BJ (cell line): ENCODE results near the gene RGS19. TPM values are rescaled to one million over a fixed set of nuclear protein-coding genes. Genes with fewer than 3 reads are reported as not detected.

Experiments used
- CTCF ChIA-PET: fragments of 350-600 bp; formaldehyde crosslinking; extraction: SDS; loops from one replicate; lab custom pipeline; 2021; ENCODE audit warnings: antibody characterized with exemption, inconsistent platforms; lab: Yijun Ruan, JAX
- POLR2A ChIA-PET: fragments of 300-600 bp; sonication (Branson Sonifier 250); formaldehyde crosslinking; extraction: SDS; loops from one replicate; lab custom pipeline; 2021; ENCODE audit warnings: antibody characterized with exemption; lab: Charles Lee
- DNase-seq: peaks from one replicate; pipeline ENCODE4 v3.0.0-alpha.2; 2011; ENCODE audit warnings: low read depth
- H3K27me3 ChIP-seq: 2 replicates; pipeline ENCODE4 v1.6.0; 2011; ENCODE audit warnings: low read length; ENCODE audit not compliant: control insufficient read depth, insufficient read depth
- H3K36me3 ChIP-seq: 2 replicates; pipeline ENCODE4 v1.5.1; 2011; ENCODE audit warnings: low read length; ENCODE audit not compliant: control insufficient read depth, insufficient read depth
- H3K4me3 ChIP-seq: 2 replicates; pipeline ENCODE4 v1.5.1; 2011; ENCODE audit warnings: low read depth, mild to moderate bottlenecking, control low read depth, low read length
- polyA plus RNA-seq: library from polyadenylated mRNA; depleted of rRNA; stranded (reverse); fragments of >200 nt; gene quantifications from 2 replicates; pipeline ENCODE4 v1.2.3, GENCODE V29; 2011
- TF ChIP-seq, protein P1 (sequence below): IDR thresholded peaks from 2 replicates; pipeline ENCODE4 v1.5.1; 2011; ENCODE audit warnings: low read depth, mild to moderate bottlenecking, control low read depth, inconsistent platforms, low read length, moderate library complexity; ENCODE audit not compliant: insufficient read depth

The RGS19 gene
- polyA plus RNA-seq, 1 experiment, result 14.5 TPM

GRCh38 chr20:64103871-64104666 is 24.8 kb upstream of the RGS19 start:
- CTCF ChIA-PET, result no interaction called here
- H3K27me3 ChIP-seq, result peaks cover 25% of the 10 kb centered on the region
- TF ChIP-seq, protein P1, sequence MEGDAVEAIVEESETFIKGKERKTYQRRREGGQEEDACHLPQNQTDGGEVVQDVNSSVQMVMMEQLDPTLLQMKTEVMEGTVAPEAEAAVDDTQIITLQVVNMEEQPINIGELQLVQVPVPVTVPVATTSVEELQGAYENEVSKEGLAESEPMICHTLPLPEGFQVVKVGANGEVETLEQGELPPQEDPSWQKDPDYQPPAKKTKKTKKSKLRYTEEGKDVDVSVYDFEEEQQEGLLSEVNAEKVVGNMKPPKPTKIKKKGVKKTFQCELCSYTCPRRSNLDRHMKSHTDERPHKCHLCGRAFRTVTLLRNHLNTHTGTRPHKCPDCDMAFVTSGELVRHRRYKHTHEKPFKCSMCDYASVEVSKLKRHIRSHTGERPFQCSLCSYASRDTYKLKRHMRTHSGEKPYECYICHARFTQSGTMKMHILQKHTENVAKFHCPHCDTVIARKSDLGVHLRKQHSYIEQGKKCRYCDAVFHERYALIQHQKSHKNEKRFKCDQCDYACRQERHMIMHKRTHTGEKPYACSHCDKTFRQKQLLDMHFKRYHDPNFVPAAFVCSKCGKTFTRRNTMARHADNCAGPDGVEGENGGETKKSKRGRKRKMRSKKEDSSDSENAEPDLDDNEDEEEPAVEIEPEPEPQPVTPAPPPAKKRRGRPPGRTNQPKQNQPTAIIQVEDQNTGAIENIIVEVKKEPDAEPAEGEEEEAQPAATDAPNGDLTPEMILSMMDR, result no peak

GRCh38 chr20:64102647-64103354 is 23.5 kb upstream of the RGS19 start:
- POLR2A ChIA-PET, result no interaction called here
- no peak for DNase-seq
- no peak overlapping the region for H3K4me3 ChIP-seq
- TF ChIP-seq, protein P1, result no peak
- peaks cover 25% of the 10 kb centered on the region for H3K27me3 ChIP-seq
- no peaks in the 10 kb centered on the region for H3K36me3 ChIP-seq
- CTCF ChIA-PET, result interaction anchor here (1.3 kb wide), 1 partner anchor 12 kb away, joined by 4 read pairs; no protein-coding TSS in a partner anchor

More at GRCh38 chr20:64103871-64104666, 24.8 kb upstream of the RGS19 start:
- DNase-seq, result no peak
- POLR2A ChIA-PET, result no interaction called here
- no peaks in the 10 kb centered on the region for H3K36me3 ChIP-seq
- no peak overlapping the region for H3K4me3 ChIP-seq

- Histone ChIP-seq H3K4me3 (no peak overlapping the region; the same call in 1 of the 2 replicates), H3K27me3 (peaks cover 24% of the 10 kb centered on the region), H3K36me3 (no peaks in the 10 kb centered on the region)
- ChIA-PET POLR2A (no interaction called here), CTCF (interaction anchor here (1.3 to 1.5 kb wide), 2 partner anchors 11 to 19 kb away, joined by 4 to 6 read pairs; no protein-coding TSS in a partner anchor)
- DNase-seq, result no peak
- TF ChIP-seq, protein P1, result peak; percentile 48
Measured at GRCh38 chr20:64101731-64102621, 22.7 kb upstream of the RGS19 start.

- H3K27me3 ChIP-seq, result peaks cover 24% of the 10 kb centered on the region
- ChIA-PET CTCF (interaction anchor here (1.3 to 1.5 kb wide), 2 partner anchors 10 to 18 kb away, joined by 4 to 6 read pairs; no protein-coding TSS in a partner anchor), POLR2A (no interaction called here)
- no peak overlapping the region for H3K4me3 ChIP-seq
- DNase-seq, result no peak
- TF ChIP-seq, protein P1, result no peak
- H3K36me3 ChIP-seq, result no peaks in the 10 kb centered on the region
Measured at GRCh38 chr20:64100946-64101688, 21.8 kb upstream of the RGS19 start.
